HG03469 (cell line): ENCODE data around the gene CD300LG.
"Not testable (repeated sequence)": the region's sequence is repeated elsewhere in the genome, so short reads cannot be mapped to it uniquely, and the experiment has no call there.

Experiments
- ATAC-seq: cut with Tn5 transposase; IDR thresholded peaks from one replicate; pipeline ENCODE4 v1.9.1; 2021; ENCODE audit warnings: mild to moderate bottlenecking, moderate library complexity, moderate number of reproducible peaks; ENCODE audit not compliant: unreplicated experiment

The CD300LG gene

GRCh38 chr17:43877451-43878155 is 30.6 kb downstream of the CD300LG start:
- no peak for ATAC-seq

GRCh38 chr17:43878260-43879175 is 31.5 kb downstream of the CD300LG start:
- no peak for ATAC-seq

- ATAC-seq, result no peak
These were observed 32.9 kb downstream of the CD300LG start for GRCh38 chr17:43879723-43880419.

- ATAC-seq, result no peak
These were observed 33.5 kb downstream of the CD300LG start for GRCh38 chr17:43880420-43880991.

- ATAC-seq, result no peak
These were observed 34.2 kb downstream of the CD300LG start for GRCh38 chr17:43881181-43881580.

GRCh38 chr17:43881758-43882505 is 35.0 kb downstream of the CD300LG start:
- ATAC-seq, result no peak

- ATAC-seq, result no peak
These were observed 35.9 kb downstream of the CD300LG start for GRCh38 chr17:43882761-43883415.

GRCh38 chr17:43888548-43888947 is 41.6 kb downstream of the CD300LG start:
- no peak for ATAC-seq

- no peak for ATAC-seq
These were observed 43.3 kb downstream of the CD300LG start for GRCh38 chr17:43890240-43890639.

- ATAC-seq, result no peak
These were observed 45.1 kb downstream of the CD300LG start for GRCh38 chr17:43891851-43892646.

- no peak for ATAC-seq
These were observed 45.6 kb downstream of the CD300LG start for GRCh38 chr17:43892647-43892952.

GRCh38 chr17:43894494-43894893 is 47.5 kb downstream of the CD300LG start:
- not testable (repeated sequence) for ATAC-seq

- no peak for ATAC-seq
These were observed 50.9 kb downstream of the CD300LG start for GRCh38 chr17:43897831-43898230.

- no peak for ATAC-seq
These were observed 51.5 kb downstream of the CD300LG start for GRCh38 chr17:43898446-43898845.

- no peak for ATAC-seq
These were observed 53.3 kb downstream of the CD300LG start for GRCh38 chr17:43900183-43900857.

GRCh38 chr17:43900858-43901754 is 54.1 kb downstream of the CD300LG start:
- ATAC-seq, result no peak

- ATAC-seq, result no peak
These were observed 55.0 kb downstream of the CD300LG start for GRCh38 chr17:43901861-43902589.
